Naive thymus-derived CD4-positive, alpha-beta T cell (primary cell): ENCODE measurements around the gene RNASE8. TPM values are rescaled to one million over a fixed set of nuclear protein-coding genes. Genes with fewer than 3 reads are reported as not detected.

Source experiments
- ATAC-seq: fragments of 150-1000 bp; cut with Tn5 transposase; 2 replicates; pipeline ENCODE4 v1.10.0; 2021; ENCODE audit warnings: mild to moderate bottlenecking, moderate library complexity
- CTCF ChIA-PET: fragments of 350-600 bp; sonication (Branson Sonifier 250); formaldehyde crosslinking; loops from one replicate; lab custom pipeline; 2021; ENCODE audit warnings: antibody characterized with exemption; lab: Charles Lee
- POLR2A ChIA-PET: fragments of 350-600 bp; sonication (Branson Sonifier 250); formaldehyde crosslinking; loops from one replicate; lab custom pipeline; 2021; ENCODE audit warnings: antibody characterized with exemption, inconsistent platforms; lab: Charles Lee
- DNase-seq, 9 donors: peaks; one replicate each; pipeline versions ENCODE4 v3.0.0 to v3.0.0-alpha.2; 2020 to 2022; ENCODE audit warnings: mixed read lengths in 1 of 9
- H3K27ac ChIP-seq: one replicate; pipeline ENCODE4 v1.7.0; 2013; ENCODE audit warnings: mild to moderate bottlenecking, low read depth, low read length, moderate library complexity
- H3K27me3 ChIP-seq, 2 donors: one replicate each; pipeline ENCODE4 v1.7.0; 2013; ENCODE audit warnings: low read length in 2 of 2, mild to moderate bottlenecking in 2 of 2, moderate library complexity in 2 of 2; ENCODE audit not compliant: control insufficient read depth in 2 of 2, insufficient read depth in 2 of 2
- H3K36me3 ChIP-seq, 3 experiments: 1 replicate in 2 of 3; 2 replicates in 1 of 3; pipeline ENCODE4 v1.7.0; 2013; ENCODE audit warnings: low read length in 3 of 3, mild to moderate bottlenecking in 3 of 3, moderate library complexity in 1 of 3; ENCODE audit not compliant: insufficient read depth in 3 of 3, control insufficient read depth in 2 of 3
- H3K4me1 ChIP-seq, 2 donors: one replicate each; pipeline ENCODE4 v1.7.0; 2013; ENCODE audit warnings: low read length in 2 of 2, mild to moderate bottlenecking in 2 of 2, moderate library complexity in 1 of 2; ENCODE audit not compliant: control insufficient read depth in 2 of 2, insufficient read depth in 2 of 2
- H3K4me3 ChIP-seq: 2 replicates; pipeline ENCODE4 v1.7.0; 2013; ENCODE audit warnings: mild to moderate bottlenecking, low read length
- H3K9me3 ChIP-seq, 3 experiments: 1 replicate in 2 of 3; 2 replicates in 1 of 3; pipeline ENCODE4 v1.7.0; 2013; ENCODE audit warnings: low read length in 3 of 3; ENCODE audit not compliant: control insufficient read depth in 2 of 3
- H3K27ac Mint-ChIP-seq, 9 donors: one replicate each; pipeline ENCODE4 v1.8.0; 2020 to 2022; ENCODE audit warnings: mixed read lengths in 9 of 9, mild to moderate bottlenecking in 8 of 9, moderate library complexity in 5 of 9, inconsistent platforms in 2 of 9
- H3K27me3 Mint-ChIP-seq, 5 donors: one replicate each; pipeline ENCODE4 v1.8.0; 2021 to 2022; ENCODE audit warnings: mixed read lengths in 5 of 5, mild to moderate bottlenecking in 1 of 5
- H3K36me3 Mint-ChIP-seq, 5 donors: one replicate each; pipeline ENCODE4 v1.8.0; 2020 to 2022; ENCODE audit warnings: mixed read lengths in 5 of 5, mild to moderate bottlenecking in 3 of 5, inconsistent platforms in 1 of 5
- H3K4me1 Mint-ChIP-seq, 7 donors: one replicate each; pipeline ENCODE4 v1.8.0; 2020 to 2022; ENCODE audit warnings: mixed read lengths in 7 of 7, mild to moderate bottlenecking in 3 of 7, inconsistent platforms in 1 of 7
- H3K4me3 Mint-ChIP-seq, 10 donors: one replicate each; pipeline ENCODE4 v1.8.0; 2020 to 2022; ENCODE audit warnings: mild to moderate bottlenecking in 10 of 10, mixed read lengths in 10 of 10, moderate library complexity in 6 of 10, inconsistent platforms in 2 of 10
- H3K9me3 Mint-ChIP-seq, 11 donors: one replicate each; pipeline ENCODE4 v1.8.0; 2020 to 2022; ENCODE audit warnings: mixed read lengths in 11 of 11, mild to moderate bottlenecking in 4 of 11, inconsistent platforms in 1 of 11, moderate library complexity in 1 of 11
- intact Hi-C, 2 donors: fragments of 100-400 bp; cut with micrococcal nuclease; formaldehyde crosslinking; loops; one replicate each; pipeline ENCODE4 v1.15.1; 2023
- polyA plus RNA-seq, 2 donors: library from polyadenylated mRNA; unstranded; fragments of 300-500 nt; fragmentation: Illumina TruSeq; gene quantifications; one replicate each; pipeline ENCODE4 v1.2.3, GENCODE V29; 2021
- total RNA-seq, 6 experiments: library from RNA in 5 of 6; stranded (reverse) in 5 of 6; gene quantifications; 1 replicate in 5 of 6; 2 replicates in 1 of 6; pipeline ENCODE4 v1.2.3 and lab custom pipeline; 2021 to 2026

Gene RNASE8
- total and polyA plus RNA-seq, 7 experiments from 2014 or later: not detected

DNA sequence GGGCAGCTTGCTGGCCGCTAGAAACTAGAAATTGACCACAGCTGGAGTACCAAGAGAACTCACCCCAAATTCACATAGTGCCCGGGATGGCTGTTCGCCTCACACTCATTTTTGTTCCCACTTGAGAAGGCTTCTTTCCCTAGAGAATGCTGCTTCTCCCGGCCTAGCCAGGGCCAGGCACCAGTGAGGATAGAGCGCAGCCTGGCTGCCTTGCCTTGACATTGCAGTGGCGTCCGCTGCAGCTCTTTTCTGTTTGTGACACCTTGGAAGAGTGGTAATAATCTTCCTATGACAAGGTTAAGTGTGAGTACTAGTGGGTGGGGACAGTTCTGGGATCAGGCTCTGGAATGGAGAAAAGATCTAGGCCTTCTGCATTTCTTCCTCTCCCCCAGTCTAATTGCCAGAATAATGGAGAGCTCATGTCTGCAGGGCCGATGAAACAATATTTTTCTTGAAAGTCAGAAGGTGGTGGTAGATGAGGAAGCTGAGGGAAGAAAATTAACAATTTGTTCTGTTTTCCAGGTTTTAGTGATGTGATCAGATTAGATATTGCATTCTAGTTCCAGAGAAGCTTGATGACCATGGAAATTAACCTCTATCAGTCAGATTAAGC, 46.9 kb downstream of the RNASE8 start:
- ChIA-PET POLR2A (interaction anchor here (0.6 to 5.9 kb wide), 14 partner anchors 11 to 333 kb away, joined by 3 to 53 read pairs (median 3); no protein-coding TSS in a partner anchor), CTCF (interaction anchor here (0.6 to 8.6 kb wide), 13 partner anchors 9 to 1704 kb away, joined by 3 to 158 read pairs (median 9); partner anchors contain the start of genes ARHGEF40, RNASE7 and SLC39A2)
- Mint-ChIP-seq H3K4me3 (peak overlapping the region; percentile 74 to 99 (median 91)), H3K27me3 (peaks cover 0 to 4% (median 0%) of the 10 kb centered on the region in 5 donors), H3K9me3 (no peaks in the 10 kb centered on the region), H3K27ac (peak overlapping the region; percentile 25 to 97 (median 89)), H3K36me3 (peaks cover 0 to 1% (median 0%) of the 10 kb centered on the region in 5 donors), H3K4me1 (peaks cover 17 to 35% (median 20%) of the 10 kb centered on the region in 7 donors)
- no peaks in the 10 kb centered on the region for H3K9me3 ChIP-seq
- peak overlapping the region; percentile 94 for H3K4me3 ChIP-seq
- peak overlapping the region; percentile 96 for H3K27ac ChIP-seq
- peaks cover 3 to 8% of the 10 kb centered on the region in 2 donors for H3K4me1 ChIP-seq
- ATAC-seq (peak; percentile 58), DNase-seq (peak; percentile 44 to 69 (median 63))
- no peaks in the 10 kb centered on the region for H3K36me3 ChIP-seq
- intact Hi-C loops: loop anchor here (1.0 to 5.0 kb wide), 17 partner anchors 12 to 762 kb away; partner anchors contain the start of genes SUPT16H (in 2 of the 2), CHD8 (in 1 of the 2), HNRNPC (in 1 of the 2) and METTL17 (in 1 of the 2)
- H3K27me3 ChIP-seq: peaks cover 0 to 4% of the 10 kb centered on the region in 2 donors

DNA sequence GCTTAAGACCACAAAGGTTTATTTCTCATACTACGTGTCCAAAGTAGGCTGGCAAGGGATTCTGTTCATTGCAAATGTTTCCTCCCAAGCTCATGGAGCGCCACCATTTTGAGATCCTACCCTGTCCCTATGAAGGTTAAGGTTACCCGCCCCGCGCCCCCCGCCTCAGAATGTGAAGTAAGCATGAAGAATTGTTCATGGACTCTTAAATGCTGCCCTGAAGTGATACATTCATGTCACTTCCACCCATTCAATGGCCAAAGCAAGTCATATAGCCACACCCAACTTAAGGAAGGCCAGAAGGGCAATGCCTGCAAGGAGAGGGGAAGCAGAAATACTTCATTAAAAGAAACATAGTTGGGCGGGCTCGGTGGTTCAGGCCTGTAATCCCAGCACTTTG, 47.5 kb downstream of the RNASE8 start:
- DNase-seq (no peak), ATAC-seq (no peak)
- no peaks in the 10 kb centered on the region for H3K9me3 Mint-ChIP-seq
- intact Hi-C loops: no loop called here
- no peaks in the 10 kb centered on the region for H3K9me3 ChIP-seq
- H3K27ac ChIP-seq: peak overlapping the region; percentile 96
- CTCF ChIA-PET: interaction anchor here (0.7 to 8.6 kb wide), 11 partner anchors 8 to 1703 kb away, joined by 3 to 158 read pairs (median 11); partner anchors contain the start of genes ARHGEF40, RNASE7 and SLC39A2
- POLR2A ChIA-PET: interaction anchor here (0.6 to 5.9 kb wide), 14 partner anchors 12 to 332 kb away, joined by 3 to 53 read pairs (median 3); no protein-coding TSS in a partner anchor
- H3K4me1 Mint-ChIP-seq: peaks cover 14 to 34% (median 18%) of the 10 kb centered on the region in 7 donors
- peak overlapping the region in 5 of 9 donors; percentile 82 to 97 (median 83) for H3K27ac Mint-ChIP-seq
- peaks cover 0 to 1% (median 0%) of the 10 kb centered on the region in 5 donors for H3K36me3 Mint-ChIP-seq
- no peaks in the 10 kb centered on the region for H3K27me3 Mint-ChIP-seq
- peaks cover 3 to 8% of the 10 kb centered on the region in 2 donors for H3K4me1 ChIP-seq
- peak overlapping the region in 1 of 10 donors; percentile 74 for H3K4me3 Mint-ChIP-seq
- H3K4me3 ChIP-seq: no peak overlapping the region
- H3K27me3 ChIP-seq: peaks cover 0 to 4% of the 10 kb centered on the region in 2 donors
- no peaks in the 10 kb centered on the region for H3K36me3 ChIP-seq

DNA sequence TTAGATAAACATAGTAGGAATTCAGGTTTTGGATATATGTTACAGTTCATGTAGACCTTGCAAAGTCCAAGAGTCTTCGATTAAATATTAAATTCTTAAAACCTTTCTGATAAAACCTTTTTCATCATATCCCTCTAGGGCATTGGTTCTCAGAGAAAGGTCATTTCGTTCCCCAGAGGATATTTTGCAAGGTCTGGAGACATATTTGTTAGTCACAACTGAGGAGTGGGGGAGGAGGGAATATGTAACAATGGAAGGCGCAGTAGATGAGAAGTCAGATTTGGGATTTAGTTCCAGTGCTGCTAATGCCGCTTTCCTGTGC, 48.5 kb downstream of the RNASE8 start:
- H3K27me3 ChIP-seq: no peaks in the 10 kb centered on the region
- peaks cover 3 to 8% of the 10 kb centered on the region in 2 donors for H3K4me1 ChIP-seq
- Mint-ChIP-seq H3K4me3 (peak overlapping the region in 1 of 10 donors; percentile 58), H3K36me3 (peaks cover 0 to 1% (median 0%) of the 10 kb centered on the region in 5 donors), H3K9me3 (no peaks in the 10 kb centered on the region), H3K27me3 (no peaks in the 10 kb centered on the region), H3K27ac (no peak overlapping the region), H3K4me1 (peaks cover 14 to 34% (median 18%) of the 10 kb centered on the region in 7 donors)
- H3K36me3 ChIP-seq: no peaks in the 10 kb centered on the region
- ATAC-seq (no peak), DNase-seq (no peak)
- ChIA-PET POLR2A (interaction anchor here (2.2 to 5.9 kb wide), 4 partner anchors 13 to 91 kb away, joined by 6 to 53 read pairs (median 12); no protein-coding TSS in a partner anchor), CTCF (interaction anchor here (0.8 to 8.6 kb wide), 6 partner anchors 12 to 91 kb away, joined by 3 to 158 read pairs (median 56); no protein-coding TSS in a partner anchor)
- intact Hi-C loops: no loop called here
- no peaks in the 10 kb centered on the region for H3K9me3 ChIP-seq
- H3K4me3 ChIP-seq: no peak overlapping the region
- H3K27ac ChIP-seq: no peak overlapping the region

DNA sequence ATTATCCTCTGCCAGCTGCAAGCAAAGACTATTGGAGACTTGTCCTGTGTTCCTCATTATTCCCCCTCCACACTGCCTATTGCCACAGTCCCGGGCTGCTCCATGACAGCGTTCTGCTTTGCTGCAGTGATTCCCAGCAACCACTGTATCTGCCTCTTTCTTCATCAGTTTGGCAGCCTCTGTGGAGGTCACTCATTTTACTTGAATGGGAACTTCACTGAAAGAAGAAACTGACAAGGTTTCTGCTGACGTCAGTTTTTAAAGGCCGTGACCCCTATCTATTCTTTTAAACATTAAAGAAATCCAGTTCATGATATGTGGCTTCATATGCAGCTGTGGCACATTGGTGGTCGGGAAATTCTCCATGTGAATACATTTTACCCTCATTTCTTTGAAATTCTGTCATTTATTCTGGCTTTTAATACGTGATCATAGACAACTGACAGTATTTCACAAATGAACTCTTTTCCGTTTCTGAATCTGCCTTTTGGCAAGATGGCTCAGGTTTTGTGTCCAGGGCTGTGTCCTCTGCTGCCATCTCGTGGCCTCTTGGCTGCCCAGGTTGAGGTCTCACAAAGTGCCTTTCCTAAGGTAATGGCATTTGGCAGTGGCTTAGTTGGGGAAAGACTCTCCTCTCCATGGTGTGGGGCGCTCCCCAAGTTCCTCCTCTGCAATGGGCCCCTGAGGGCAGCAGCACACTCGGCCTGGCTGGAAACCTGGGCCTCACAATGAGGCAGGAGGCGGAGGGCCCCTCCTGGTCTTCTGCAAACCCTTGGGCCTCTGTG, 49.1 kb downstream of the RNASE8 start:
- Mint-ChIP-seq H3K4me1 (peaks cover 14 to 30% (median 18%) of the 10 kb centered on the region in 7 donors), H3K36me3 (peaks cover 0 to 1% (median 0%) of the 10 kb centered on the region in 5 donors), H3K4me3 (peak overlapping the region in 5 of 10 donors; percentile 6 to 58 (median 55)), H3K27ac (peak overlapping the region in 4 of 9 donors; percentile 35 to 65 (median 46)), H3K27me3 (peaks cover 0 to under 1% (median 0%) of the 10 kb centered on the region in 5 donors), H3K9me3 (no peaks in the 10 kb centered on the region)
- DNase-seq: peak; percentile 55 to 76 (median 71)
- no peaks in the 10 kb centered on the region for H3K27me3 ChIP-seq
- ChIA-PET POLR2A (interaction anchor here (2.2 to 5.9 kb wide), 2 partner anchors 13 to 92 kb away, joined by 6 to 53 read pairs; no protein-coding TSS in a partner anchor), CTCF (interaction anchor here (1.5 to 8.6 kb wide), 5 partner anchors 13 to 91 kb away, joined by 5 to 158 read pairs (median 76); no protein-coding TSS in a partner anchor)
- no peaks in the 10 kb centered on the region for H3K36me3 ChIP-seq
- H3K27ac ChIP-seq: no peak overlapping the region
- no peak overlapping the region for H3K4me3 ChIP-seq
- H3K4me1 ChIP-seq: peaks cover 3 to 8% of the 10 kb centered on the region in 2 donors
- intact Hi-C loops: no loop called here
- H3K9me3 ChIP-seq: no peaks in the 10 kb centered on the region
- peak; percentile 25 for ATAC-seq

DNA sequence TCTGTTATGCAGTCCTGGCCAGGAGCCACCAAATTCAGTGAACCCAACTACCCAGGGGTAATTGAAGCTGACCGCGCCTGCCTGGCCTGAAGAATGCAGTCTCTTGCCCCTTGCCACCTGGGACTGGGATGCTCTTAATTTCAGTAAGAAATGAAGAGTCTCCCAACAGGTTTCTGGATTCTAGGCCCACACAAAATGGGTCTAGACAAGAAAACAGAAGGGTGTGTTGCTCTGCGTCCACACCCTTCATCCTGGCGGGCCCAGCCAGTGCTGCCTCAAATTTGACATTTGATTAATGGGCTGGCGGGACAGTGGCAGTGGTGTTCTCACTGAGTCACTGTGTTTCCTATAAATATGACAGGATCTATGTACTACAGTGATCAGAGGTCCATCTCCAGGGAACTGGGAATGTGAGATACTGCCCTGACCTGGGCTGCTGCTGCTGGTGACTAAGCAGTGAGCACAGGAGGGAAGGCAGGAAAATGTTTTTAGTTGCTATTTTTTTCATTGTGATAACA, 49.7 kb downstream of the RNASE8 start:
- peak overlapping the region in 1 of 10 donors; percentile 58 for H3K4me3 Mint-ChIP-seq
- ATAC-seq (no peak), DNase-seq (no peak)
- peaks cover 0 to 1% (median 0%) of the 10 kb centered on the region in 5 donors for H3K36me3 Mint-ChIP-seq
- ChIA-PET CTCF (interaction anchor here (1.5 to 8.6 kb wide), 3 partner anchors 13 to 92 kb away, joined by 5 to 158 read pairs (median 123); no protein-coding TSS in a partner anchor), POLR2A (interaction anchor here (2.2 kb wide), 1 partner anchor 92 kb away, joined by 6 read pairs; no protein-coding TSS in a partner anchor)
- intact Hi-C loops: no loop called here
- no peaks in the 10 kb centered on the region for H3K9me3 ChIP-seq
- H3K27me3 Mint-ChIP-seq: peaks cover 0 to 3% (median 0%) of the 10 kb centered on the region in 5 donors
- H3K4me3 ChIP-seq: no peak overlapping the region
- no peaks in the 10 kb centered on the region for H3K36me3 ChIP-seq
- H3K4me1 Mint-ChIP-seq: peaks cover 14 to 24% (median 18%) of the 10 kb centered on the region in 7 donors
- peaks cover 0 to 1% (median 0%) of the 10 kb centered on the region in 11 donors for H3K9me3 Mint-ChIP-seq
- H3K27ac ChIP-seq: no peak overlapping the region
- H3K27ac Mint-ChIP-seq: peak overlapping the region in 1 of 9 donors; percentile 41
- no peaks in the 10 kb centered on the region for H3K27me3 ChIP-seq
- H3K4me1 ChIP-seq: peaks cover 3 to 8% of the 10 kb centered on the region in 2 donors
